HL-60 (cell line): Measurements from ENCODE around the gene COPS4.
"Not testable (repeated sequence)": the region's sequence is repeated elsewhere in the genome, so short reads cannot be mapped to it uniquely, and the experiment has no call there.

Experiments used
- DNase-seq, 2 experiments: peaks; one replicate each; pipeline ENCODE4 v3.0.0-alpha.2; 2010 to 2020; ENCODE audit warnings: low read depth in 1 of 2, low spot score in 1 of 2
- H3K27ac ChIP-seq: fragments of 250-450 bp; sonication (Bioruptor Pico); replicated peaks from 2 replicates; pipeline ENCODE4 v1.5.1; 2020; ENCODE audit warnings: mild to moderate bottlenecking, moderate library complexity
- H3K27me3 ChIP-seq: fragments of 250-450 bp; sonication (Bioruptor Pico); 2 replicates; pipeline ENCODE4 v1.5.1; 2021; ENCODE audit warnings: mild to moderate bottlenecking, moderate library complexity; ENCODE audit not compliant: insufficient read depth, poor library complexity, severe bottlenecking
- H3K4me3 ChIP-seq: replicated peaks from 2 replicates; pipeline ENCODE4 v1.5.1; 2011; ENCODE audit warnings: mild to moderate bottlenecking, control low read depth, low read length; ENCODE audit not compliant: insufficient read depth
- GABPA ChIP-seq: IDR thresholded peaks from 2 replicates; pipeline ENCODE4 v1.6.1; 2012; ENCODE audit warnings: low read depth
- POLR2AphosphoS5 ChIP-seq: IDR thresholded peaks from 2 replicates; pipeline ENCODE4 v1.6.1; 2012; ENCODE audit warnings: low read depth
- SPI1 ChIP-seq: IDR thresholded peaks from 2 replicates; pipeline ENCODE4 v1.6.1; 2012; ENCODE audit warnings: low read depth, mild to moderate bottlenecking, borderline replicate concordance
- TF ChIP-seq, protein P1 (sequence below): IDR thresholded peaks from 2 replicates; pipeline ENCODE4 v1.6.1; 2012; ENCODE audit warnings: low read depth; ENCODE audit not compliant: insufficient replicate concordance
- TF ChIP-seq, protein P2 (sequence below): IDR thresholded peaks from one replicate; pipeline ENCODE4 v1.5.1; 2011; ENCODE audit warnings: low read length, control low read depth, inconsistent platforms; ENCODE audit not compliant: insufficient read depth

The COPS4 gene

DNA sequence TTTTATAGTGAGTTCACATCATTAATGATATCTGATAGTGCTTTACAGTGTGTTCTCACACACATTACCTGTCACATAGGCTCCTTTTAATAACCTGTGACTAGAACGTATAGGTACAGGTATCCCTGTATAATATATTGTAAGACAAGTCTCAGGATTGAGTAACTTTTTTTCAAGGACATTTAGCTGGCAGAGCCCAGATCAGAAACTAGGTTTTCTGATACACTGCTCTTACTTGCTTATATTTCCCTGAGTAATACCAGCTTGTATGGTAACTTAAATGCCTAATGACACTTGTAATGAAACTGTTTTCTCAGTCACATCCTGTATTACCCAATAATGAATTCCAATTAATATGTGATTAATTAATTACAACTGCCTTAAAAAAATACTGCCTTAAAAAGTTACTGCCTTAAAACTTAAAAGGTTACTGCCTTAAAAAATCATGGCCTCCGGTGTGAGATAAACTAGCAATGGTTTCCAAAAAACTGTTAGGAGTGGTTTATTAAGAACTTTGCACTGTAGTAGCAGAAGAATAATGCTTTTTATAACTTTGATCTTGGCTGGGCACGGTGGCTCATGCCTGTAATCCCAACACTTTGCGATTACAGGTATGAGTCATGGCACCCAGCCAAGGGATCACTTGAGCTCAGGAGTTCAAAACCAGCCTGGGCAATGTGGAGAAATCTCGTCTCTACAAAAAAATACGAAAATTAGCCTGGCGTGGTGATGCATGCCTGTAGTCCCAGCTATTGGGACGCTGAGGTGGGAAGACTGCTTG is 11.9 kb downstream of the COPS4 start:
- no peak for DNase-seq
- TF ChIP-seq GABPA: no peak
- TF ChIP-seq, protein P1, sequence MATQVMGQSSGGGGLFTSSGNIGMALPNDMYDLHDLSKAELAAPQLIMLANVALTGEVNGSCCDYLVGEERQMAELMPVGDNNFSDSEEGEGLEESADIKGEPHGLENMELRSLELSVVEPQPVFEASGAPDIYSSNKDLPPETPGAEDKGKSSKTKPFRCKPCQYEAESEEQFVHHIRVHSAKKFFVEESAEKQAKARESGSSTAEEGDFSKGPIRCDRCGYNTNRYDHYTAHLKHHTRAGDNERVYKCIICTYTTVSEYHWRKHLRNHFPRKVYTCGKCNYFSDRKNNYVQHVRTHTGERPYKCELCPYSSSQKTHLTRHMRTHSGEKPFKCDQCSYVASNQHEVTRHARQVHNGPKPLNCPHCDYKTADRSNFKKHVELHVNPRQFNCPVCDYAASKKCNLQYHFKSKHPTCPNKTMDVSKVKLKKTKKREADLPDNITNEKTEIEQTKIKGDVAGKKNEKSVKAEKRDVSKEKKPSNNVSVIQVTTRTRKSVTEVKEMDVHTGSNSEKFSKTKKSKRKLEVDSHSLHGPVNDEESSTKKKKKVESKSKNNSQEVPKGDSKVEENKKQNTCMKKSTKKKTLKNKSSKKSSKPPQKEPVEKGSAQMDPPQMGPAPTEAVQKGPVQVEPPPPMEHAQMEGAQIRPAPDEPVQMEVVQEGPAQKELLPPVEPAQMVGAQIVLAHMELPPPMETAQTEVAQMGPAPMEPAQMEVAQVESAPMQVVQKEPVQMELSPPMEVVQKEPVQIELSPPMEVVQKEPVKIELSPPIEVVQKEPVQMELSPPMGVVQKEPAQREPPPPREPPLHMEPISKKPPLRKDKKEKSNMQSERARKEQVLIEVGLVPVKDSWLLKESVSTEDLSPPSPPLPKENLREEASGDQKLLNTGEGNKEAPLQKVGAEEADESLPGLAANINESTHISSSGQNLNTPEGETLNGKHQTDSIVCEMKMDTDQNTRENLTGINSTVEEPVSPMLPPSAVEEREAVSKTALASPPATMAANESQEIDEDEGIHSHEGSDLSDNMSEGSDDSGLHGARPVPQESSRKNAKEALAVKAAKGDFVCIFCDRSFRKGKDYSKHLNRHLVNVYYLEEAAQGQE: no peak
- TF ChIP-seq, protein P2, sequence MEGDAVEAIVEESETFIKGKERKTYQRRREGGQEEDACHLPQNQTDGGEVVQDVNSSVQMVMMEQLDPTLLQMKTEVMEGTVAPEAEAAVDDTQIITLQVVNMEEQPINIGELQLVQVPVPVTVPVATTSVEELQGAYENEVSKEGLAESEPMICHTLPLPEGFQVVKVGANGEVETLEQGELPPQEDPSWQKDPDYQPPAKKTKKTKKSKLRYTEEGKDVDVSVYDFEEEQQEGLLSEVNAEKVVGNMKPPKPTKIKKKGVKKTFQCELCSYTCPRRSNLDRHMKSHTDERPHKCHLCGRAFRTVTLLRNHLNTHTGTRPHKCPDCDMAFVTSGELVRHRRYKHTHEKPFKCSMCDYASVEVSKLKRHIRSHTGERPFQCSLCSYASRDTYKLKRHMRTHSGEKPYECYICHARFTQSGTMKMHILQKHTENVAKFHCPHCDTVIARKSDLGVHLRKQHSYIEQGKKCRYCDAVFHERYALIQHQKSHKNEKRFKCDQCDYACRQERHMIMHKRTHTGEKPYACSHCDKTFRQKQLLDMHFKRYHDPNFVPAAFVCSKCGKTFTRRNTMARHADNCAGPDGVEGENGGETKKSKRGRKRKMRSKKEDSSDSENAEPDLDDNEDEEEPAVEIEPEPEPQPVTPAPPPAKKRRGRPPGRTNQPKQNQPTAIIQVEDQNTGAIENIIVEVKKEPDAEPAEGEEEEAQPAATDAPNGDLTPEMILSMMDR: no peak
- no peak for TF ChIP-seq SPI1
- no peak for TF ChIP-seq POLR2AphosphoS5
- Histone ChIP-seq H3K27me3 (no peaks in the 10 kb centered on the region), H3K4me3 (no peak overlapping the region), H3K27ac (no peak overlapping the region)

DNA sequence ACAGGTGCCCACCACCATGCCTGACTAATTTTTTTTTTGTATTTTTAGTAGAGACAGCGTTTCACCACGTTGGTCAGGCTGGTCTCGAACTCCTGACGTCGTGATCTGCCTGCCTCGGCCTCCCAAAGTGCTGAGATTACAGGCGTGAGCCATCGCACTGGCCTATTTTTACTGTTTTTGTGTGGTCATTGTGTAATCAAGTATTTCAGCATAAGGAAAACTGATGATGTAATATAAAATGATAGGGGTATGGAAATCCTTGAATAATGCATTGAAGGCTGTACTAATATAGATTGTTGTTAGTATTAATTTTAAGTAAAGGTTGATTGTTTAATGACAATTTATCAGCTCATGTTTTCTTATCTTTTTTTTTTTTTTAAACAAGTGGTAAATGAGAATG is 13.8 kb downstream of the COPS4 start:
- not testable (repeated sequence) for H3K27ac ChIP-seq, H3K27me3 ChIP-seq, DNase-seq, H3K4me3 ChIP-seq

DNA sequence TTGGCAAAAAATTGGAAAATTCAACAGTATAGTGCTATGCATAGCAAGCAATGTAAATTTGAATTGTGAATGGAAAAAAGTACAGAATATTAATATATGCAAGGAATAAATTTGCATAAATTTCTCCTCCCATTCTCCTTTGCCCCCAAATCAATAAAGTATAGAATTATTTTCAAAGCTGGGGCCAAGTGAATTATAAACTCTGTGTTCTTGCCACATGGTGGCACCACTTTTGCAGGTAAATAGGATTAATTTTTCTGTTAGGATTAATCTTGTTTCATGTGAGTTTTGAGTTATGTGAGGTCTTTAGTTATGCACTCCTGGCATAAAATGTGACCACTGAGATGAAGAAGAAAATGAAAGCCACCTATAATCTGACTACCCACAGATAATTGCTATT is 19.9 kb downstream of the COPS4 start:
- no peak overlapping the region for H3K4me3 ChIP-seq
- no peak for TF ChIP-seq SPI1
- TF ChIP-seq GABPA: no peak
- TF ChIP-seq POLR2AphosphoS5: no peak
- TF ChIP-seq, protein P1: no peak
- TF ChIP-seq, protein P2: no peak
- no peak for DNase-seq

DNA sequence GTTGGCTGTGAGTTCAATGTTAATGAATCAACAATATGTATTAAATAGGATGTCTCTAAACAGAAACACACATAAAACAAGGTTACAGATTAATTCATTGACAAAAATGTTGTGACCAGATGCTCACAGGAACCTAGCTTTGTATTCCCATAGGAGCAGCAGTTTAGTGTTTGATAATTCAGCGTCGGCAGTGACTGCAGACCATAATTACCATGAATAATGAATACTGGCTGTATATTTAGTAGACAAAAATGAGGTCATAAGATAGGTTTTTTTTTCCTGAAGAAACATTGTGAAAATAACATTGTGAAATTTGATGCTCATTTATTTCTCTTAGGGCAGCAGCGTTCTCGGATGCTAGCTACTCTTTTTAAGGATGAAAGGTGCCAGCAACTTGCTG is 27.8 kb downstream of the COPS4 start:
- no peak for DNase-seq
- no peak overlapping the region for H3K27ac ChIP-seq

More for the DNA sequence above, 19.9 kb downstream of the COPS4 start:
- H3K27me3 ChIP-seq: no peaks in the 10 kb centered on the region
- no peak overlapping the region for H3K27ac ChIP-seq

More for the DNA sequence above, 27.8 kb downstream of the COPS4 start:
- H3K27me3 ChIP-seq: no peaks in the 10 kb centered on the region
- TF ChIP-seq GABPA (no peak), SPI1 (no peak), POLR2AphosphoS5 (no peak)
- TF ChIP-seq, protein P1: no peak
- TF ChIP-seq, protein P2: no peak
- no peak overlapping the region for H3K4me3 ChIP-seq
